GM18502 (cell line): ENCODE data around the gene UBAC2.

Experiments
- ATAC-seq: cut with Tn5 transposase; IDR thresholded peaks from one replicate; pipeline ENCODE4 v1.9.1; 2021; ENCODE audit warnings: mild to moderate bottlenecking; ENCODE audit not compliant: unreplicated experiment, poor library complexity

UBAC2 gene

DNA sequence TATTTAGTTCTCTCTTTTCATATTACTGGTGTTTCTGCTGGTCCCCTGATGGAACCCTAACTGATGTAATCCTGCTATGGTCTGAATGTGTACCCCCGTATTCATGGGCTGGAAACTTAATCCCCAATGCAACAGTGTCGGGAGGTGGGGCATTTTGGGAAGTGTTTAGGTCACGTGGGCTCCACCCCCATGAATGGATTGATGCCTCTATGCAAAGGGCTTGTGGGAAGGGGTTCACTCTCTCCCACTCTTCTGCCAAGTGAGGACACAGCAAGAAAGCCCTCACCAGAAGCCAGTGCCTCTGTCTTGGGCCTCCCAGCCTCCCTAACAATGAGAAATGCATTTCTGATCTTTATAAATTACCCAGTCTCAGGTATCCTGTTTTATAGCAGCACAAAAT lies 21.2 kb upstream of the UBAC2 start:
- ATAC-seq, result no peak

DNA sequence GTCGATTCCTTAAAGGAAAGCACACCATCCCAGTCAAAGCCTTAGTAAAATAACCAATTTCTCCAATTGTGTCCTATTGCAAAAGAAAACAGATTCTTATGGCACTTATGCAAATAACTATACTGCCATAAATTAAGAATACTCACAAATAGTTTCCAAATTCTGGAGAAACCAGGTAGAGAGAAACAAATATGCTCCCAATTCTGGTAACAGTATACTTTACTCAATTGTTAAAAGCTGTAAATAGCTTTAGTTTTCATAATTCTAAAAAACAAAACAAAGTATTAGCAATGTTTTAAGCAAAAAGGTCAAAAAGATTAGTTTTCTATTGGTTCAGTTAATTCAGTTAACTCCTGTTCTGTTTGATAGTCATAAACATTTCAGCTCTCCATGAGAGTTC lies 18.2 kb upstream of the UBAC2 start:
- ATAC-seq, result no peak

DNA sequence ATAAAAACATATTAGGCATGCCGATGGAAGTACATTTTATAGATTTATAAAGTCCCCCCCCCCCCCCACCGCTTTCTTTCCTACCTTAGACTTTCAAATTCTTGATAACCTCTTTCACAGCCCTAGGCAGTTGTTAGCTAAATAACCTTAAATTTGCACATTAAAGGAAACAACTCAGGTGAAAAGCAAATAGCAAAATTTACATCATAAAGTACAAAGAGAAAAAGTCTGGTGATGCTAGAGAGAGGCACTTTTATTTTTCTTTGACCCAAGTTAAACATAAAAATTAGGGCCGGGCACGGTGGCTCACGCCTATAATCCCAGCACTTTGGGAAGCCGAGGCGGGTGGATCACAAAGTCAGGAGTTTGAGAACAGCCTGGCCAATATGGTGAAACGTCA lies 15.0 kb upstream of the UBAC2 start:
- no peak for ATAC-seq

DNA sequence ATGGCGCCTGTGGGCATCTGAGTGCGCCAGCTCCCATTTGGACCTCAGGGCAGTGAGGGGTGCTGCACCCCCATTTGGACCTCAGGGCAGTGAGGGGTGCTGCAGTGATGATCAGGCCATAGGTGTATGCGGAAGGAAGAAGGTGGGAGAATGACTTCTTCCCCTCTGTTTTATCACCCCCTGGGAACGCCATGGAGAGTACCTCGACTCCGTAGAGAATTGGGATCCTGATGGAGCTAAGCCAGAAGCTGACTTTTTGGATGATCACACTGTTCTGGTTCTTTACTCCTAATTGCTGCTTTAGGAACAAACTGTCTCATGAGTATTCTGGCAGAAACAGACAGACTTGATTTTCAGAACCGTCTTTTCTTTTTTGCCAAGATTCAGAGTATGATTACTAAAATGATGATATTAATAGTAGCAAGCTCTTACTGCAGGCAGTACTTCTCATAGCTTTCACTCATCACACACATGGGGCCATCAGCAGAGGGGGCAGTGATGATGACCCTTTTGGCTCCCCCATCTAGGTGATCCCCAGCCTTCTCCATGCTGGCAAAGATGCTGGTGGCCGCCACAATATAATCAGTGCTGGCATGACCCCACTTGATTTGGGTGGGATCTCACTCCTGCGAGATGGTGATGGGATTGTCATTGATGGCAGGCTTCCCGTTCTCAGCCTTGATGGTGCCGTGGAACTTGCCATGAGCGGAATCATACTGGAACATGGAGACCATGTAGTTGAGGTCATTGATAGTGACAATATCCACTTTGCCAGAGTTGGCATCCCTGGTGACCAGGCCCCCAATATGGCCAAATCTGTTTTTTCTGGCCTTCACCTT lies 10.3 kb upstream of the UBAC2 start:
- ATAC-seq, result no peak

DNA sequence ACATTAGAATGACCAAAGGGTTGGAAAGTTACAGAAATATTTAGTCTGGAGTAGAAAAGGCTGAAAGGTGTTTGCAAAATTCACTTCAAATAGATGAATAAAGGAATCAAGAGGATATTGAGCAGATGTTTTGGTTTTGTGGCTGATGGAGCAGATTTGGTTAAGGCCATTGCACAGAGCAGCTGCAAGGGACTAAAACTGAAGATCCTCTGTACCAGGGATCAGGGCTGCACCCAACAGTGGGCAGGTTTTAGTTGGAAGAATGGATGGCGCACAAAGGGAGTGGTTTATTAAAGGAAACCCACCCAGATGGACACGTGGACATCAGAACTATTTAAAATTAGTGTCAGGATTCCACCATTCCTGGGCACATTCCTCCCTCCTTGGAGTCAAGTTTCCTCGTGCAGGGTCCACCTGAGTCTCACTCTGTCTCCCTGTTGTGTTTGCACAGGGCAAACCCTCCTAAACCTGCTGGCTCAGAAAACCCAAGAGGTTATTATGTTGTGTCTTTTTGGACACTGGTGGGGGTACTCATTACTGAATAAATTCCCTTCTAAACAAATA lies 9.2 kb upstream of the UBAC2 start:
- no peak for ATAC-seq

DNA sequence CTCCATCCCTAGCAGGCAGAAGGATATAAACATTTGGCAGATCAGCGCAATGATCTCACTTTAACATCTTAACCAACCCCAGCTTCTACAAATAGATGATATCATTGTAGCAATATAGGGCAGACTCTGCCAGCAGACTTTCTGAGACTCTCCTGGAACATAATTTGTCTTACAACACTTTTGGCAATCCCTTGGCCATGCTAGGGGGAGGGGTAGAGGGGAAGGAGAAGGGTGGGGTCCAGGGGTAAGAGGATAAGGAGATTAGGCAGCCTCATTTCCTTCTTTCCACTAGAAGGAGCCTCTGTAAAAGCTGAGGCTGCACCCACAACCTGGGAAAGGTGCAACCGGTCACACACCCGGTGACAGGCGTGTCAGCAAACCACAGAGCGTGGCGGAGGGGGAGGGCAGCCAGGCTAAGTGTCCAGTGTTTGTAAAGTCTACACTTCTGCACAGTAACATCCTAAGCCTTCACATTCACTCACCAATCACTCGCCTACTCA lies 8.7 kb upstream of the UBAC2 start:
- ATAC-seq, result no peak

DNA sequence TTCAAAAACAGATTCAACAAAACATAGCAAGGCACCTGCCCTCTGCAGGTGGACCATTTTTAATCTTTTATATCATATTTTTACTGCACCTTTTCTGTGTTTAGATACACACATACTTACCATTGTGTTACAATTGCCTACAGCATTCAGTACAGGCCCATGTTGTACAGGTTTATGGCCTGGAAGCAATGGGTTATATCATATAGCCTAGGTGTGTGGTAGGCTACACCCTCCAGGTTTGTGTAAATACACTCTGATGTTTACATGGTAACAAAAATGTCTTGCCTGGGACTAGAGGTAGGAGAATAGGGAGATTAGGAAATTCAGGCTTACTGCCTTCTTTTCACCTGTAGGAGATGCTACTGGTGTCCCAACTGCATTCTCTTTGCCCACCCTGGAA lies 8.2 kb upstream of the UBAC2 start:
- ATAC-seq, result no peak

DNA sequence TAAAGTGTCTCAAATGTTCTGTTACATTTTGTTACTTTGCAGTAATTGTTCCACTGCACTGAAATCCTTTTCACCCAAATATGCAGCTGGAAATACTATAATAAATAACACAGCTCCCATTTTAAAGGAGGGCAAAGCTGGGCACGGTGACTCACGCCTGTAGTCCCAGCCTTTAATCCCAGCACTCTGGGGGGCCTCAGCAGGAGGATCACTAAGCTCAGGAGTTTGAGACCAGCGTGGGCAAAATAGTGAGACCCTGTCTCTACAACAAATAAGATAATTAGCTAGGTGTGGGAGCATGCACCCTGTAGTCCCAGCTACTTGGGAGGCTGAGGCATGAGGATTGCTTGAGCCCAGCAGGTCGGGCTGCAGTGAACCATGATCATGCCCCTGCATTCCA lies 7.5 kb upstream of the UBAC2 start:
- ATAC-seq, result no peak

DNA sequence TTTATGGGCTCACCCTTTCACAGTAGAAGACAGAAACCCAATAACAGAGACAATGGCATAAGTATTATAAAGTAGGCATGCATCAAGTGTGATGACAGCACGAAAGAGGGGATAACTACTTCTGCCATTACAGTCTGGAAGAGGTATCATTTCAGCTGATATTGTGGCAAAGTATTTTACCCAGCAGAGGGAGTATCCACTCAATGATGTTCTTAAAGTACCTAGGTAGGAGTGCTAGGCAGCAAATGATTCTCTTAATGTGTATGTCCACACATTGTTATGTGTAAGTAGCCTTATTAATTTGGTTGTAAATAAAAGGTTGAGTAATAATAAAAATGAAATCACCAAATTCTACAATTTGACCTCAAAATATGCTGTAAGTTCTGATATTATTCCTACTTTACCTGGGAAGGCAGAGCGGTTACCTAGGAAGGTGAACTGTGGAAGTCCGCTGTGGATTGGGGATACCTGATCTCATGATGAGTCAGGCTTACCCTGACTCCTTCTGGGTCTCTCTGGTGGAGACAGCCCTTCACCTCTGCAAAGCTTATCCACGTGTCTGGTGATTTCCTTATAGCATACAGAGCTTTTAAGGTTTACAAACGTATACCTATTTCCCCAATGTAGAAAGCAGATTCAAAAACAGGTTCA lies 4.1 kb upstream of the UBAC2 start:
- ATAC-seq, result no peak

DNA sequence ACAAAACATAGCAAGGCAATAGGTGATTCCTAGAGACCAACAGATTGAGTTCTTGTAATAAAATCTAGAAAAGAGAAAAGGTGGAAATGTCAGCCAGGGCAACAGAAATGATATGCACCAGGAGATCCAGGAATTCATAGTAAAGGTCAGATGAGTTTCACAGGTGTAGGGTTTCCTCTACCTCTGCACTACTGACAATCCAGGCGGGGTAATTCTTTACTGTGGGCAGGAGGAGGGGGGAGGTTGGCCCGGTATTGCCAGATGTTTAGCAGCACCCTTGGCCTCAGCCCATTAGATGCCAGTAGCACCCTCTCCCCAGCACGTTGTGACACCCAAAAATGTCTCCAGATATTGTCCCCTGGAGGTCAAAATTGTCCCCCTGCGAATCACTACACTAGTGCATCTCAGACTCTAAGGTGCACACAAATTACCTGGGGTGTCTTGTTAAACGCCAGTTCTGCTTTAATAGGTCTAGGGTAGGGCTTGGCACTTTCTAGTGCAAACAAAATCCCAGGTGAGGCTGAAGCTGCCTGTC lies 3.5 kb upstream of the UBAC2 start:
- ATAC-seq, result no peak

DNA sequence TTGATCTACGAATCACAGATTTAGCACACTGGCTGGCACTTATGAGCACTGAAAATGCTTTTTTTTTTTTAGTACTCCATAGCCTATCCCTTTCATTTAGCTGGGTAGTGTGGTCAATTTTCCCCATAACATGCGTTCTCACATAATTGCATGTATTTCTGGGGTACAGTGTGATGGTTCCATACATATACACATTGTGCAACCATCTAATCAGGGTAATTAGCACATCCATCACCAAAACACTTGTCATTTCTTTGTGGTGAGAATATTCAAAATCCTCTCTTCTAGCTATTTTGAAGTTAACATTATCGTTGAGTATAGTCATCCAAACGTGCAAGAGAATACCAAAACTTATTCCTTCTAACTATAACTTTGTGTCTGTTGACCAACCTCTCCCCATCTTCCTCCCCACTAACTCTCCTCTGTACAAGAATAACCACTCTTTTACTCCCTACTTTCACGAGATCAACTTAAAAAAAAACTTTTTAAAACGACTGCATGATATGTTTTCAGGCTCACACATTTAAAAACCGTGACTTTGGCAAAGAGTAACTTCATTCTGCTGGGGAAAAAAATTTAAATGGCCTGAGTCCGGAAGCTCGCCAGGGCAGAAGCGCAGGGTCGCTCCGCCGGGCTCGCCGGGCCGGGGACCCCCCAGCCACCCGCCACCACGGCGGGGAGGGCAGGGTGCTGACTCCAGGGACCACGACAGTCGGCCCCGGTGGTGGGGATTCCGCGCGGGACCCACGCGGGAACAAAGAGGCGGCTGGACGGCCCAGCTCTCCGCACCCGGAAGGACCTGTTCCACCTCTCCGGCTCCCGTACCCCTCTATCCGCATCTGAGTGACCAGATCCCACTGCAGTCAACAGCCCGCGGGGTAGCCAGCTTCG lies 868 bp upstream of the UBAC2 start:
- peak; percentile 11 for ATAC-seq

DNA sequence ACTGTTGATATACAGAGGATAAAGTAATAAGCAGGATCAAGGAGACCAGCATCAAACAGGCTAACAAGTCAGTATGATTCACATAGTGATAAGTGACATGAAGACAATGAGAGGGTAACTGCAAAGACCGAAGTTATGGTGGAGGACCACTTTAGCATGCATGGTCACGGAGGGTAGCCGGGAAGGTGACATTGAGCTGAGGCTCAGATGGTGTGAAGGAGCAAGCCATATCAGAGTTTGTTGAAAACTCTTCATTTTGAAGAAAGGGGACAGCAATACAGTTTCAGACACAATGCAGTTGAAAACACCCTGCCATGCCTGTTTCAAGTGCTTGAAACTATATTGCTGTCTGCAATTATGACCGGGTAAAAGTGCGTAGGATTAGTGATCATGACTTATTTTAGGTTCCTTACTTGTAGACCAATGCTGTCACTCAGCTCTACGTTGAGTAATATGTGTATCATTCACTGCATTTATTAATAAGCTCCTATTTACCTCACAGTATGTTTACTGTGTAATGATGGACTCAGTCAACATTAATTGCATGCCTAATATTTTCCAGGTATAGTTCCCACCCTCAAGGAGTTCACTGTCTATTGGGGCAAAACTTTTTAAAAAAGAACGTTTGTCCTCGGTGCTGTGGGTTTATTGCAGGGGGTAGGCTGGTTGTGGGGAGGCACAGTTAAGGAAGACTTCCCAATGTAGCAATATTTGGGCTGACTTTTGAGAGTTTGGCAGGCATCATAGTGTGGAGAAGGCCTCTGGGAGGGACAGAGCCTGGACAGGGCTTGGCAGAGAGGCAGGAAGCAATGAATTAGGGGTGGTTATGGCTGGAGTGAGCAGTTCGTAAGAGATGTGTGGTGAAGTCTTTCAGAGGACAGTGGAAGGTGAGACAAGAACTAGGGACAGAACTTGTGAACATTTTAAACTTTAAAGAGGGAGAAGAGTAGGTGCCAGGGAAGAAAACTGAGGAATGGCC lies 3.2 kb downstream of the UBAC2 start:
- ATAC-seq, result peak; percentile 11

DNA sequence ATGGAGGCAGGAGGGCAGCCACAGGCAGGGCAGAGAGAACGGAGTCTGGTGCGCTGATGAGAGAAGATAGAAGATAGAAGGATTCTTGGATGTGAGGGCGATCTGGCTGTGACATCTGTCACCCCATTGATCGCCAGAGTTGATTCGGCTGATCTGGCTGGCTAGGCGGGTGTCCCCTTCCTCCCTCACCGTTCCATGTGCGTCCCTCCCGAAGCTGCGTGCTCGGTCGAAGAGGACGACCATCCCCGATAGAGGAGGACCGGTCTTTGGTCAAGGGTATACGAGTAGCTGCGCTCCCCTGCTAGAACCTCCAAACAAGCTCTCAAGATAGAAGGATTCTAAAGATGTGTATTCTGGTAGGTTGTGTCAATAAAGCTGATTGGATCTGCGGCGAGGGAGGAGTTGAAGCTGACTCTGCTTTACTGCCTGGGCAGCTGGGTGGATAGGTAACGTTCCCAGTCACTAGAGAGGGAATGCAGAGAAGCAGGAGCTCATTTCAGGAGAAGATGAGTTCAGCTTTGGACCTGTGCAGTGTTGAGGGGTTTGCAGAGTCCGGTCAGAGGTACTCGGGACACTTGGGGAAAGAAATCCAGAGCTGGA lies 5.1 kb downstream of the UBAC2 start:
- no peak for ATAC-seq

DNA sequence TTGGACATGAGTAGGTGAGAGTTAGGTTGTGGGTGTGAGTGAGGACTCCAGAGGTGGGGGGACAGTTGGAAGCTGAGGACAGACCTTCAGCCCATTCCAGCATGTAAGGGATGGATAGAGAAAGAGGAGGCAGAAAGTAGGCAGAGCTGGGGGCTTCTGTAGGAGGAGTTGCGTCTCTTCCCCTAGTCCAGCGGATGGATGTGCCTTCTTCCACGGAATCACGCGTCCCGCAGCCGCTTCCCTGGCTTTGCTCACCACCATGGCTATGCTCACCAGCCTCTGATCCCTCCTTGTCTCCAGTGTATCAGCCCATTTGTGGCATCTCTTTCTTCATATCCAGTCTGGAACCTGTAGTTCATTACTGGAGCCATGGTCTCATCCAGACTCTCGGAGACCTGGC lies 5.6 kb downstream of the UBAC2 start:
- no peak for ATAC-seq

DNA sequence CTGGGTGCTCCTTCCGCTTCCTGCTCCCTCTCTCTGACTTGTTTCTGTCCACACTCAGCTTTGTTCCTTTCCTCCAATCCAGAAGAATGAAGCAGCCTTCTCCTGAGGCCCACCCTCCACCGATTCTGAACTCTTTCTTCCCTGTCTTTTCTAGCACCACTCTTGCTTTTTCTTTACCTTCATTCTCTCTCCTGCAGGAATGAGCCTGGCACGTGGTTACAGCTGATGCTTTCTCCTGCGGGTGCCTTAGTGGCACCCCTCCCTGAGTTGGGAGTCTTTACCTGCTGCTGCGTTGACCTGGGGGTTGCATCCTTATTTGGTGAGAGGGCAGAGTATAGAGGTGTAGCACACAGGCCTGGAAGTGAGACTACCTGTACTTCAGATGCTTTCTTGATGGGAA lies 6.2 kb downstream of the UBAC2 start:
- no peak for ATAC-seq

DNA sequence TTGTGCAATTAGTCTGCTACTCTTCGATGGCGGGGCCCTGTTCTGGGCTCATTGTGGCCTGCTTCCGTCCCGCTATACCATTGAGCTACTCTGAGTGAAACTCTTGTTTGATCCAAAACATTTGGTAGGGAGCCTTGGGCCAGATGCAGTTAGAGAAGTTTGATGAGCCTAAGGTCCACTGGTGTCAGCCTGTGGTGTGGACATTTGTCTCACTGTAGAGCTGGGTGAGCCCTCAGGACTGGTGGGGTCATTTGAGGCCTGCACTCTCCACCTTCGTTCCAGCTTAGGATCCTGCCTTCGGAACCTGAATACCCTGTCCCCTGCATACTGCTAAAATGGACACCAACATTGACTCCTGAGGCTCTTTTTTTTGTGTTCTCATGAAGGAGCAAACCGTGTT lies 6.9 kb downstream of the UBAC2 start:
- no peak for ATAC-seq

DNA sequence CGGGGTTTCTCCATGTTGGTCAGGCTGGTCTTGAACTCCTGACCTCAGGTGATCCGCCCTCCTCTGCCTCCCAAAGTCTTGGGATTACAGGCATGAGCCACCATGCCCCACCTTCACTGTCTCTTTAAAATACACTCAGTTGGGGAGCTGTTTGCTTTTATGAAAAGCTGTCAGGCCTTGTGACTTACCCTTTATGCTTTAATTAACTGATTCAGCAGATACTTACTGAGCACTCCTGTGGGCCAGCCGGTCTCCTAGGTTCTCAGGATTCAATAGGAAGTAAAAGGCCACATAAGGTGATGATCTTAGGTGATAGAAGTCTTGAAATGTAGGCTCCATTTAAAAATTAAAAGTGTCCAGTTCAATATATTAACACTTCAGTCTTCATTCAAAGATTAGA lies 7.5 kb downstream of the UBAC2 start:
- ATAC-seq, result no peak

DNA sequence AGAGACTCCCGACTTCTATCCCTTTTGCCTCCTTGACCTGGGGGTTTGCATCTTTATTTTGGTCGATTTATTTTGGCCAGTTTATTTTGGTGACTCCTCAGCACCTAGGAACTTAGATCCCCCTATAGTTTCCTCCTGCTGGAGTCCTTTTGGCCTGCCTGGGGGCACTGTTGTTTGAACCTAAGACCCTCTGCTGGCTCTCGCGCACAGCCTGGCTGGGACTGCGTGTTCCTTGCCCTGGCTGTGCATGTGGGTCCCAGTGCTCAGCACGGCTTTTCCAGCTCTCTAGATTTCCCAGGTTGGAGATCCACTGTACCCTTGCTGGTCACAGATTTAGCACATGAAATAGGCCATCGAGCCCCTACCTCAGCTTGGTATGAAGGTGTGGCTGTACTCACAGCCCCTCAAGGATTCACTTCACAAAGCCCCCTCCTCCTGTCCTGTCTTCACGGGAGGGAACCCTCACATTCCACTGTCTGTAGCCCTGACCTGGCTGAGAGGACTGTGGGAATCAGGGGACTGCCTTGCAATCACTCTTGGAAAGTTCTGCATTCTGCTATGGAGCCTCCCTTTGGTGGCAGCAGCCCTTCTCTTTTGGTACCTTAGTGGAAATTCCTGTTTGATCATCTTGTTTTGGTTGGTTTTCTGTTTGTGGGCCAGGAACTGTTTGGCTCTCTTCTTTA lies 8.3 kb downstream of the UBAC2 start:
- ATAC-seq, result no peak
